Measurements from ENCODE around the gene DNAH17.

Gene DNAH17

GRCh38 chr17:78427140-78427539, 150.1 kb downstream of the DNAH17 start:
- no peak for DNase-seq

GRCh38 chr17:78426293-78426879, 150.8 kb downstream of the DNAH17 start:
- no peak for DNase-seq

GRCh38 chr17:78425429-78425828, 151.8 kb downstream of the DNAH17 start:
- DNase-seq, result no peak

- DNase-seq, result no peak
These were observed 153.1 kb downstream of the DNAH17 start for GRCh38 chr17:78423961-78424675.

GRCh38 chr17:78422872-78423588, 154.2 kb downstream of the DNAH17 start:
- DNase-seq, result no peak

- DNase-seq, result no peak
These were observed 155.0 kb downstream of the DNAH17 start for GRCh38 chr17:78422267-78422605.

- DNase-seq, result peak; percentile 37
These were observed 155.5 kb downstream of the DNAH17 start for GRCh38 chr17:78421534-78422266.

GRCh38 chr17:78421084-78421533, 156.1 kb downstream of the DNAH17 start:
- DNase-seq, result no peak

GRCh38 chr17:78419970-78420815, 157.0 kb downstream of the DNAH17 start:
- no peak for DNase-seq

- no peak for DNase-seq
These were observed 158.7 kb downstream of the DNAH17 start for GRCh38 chr17:78418326-78419026.

GRCh38 chr17:78417531-78417909, 159.7 kb downstream of the DNAH17 start:
- DNase-seq, result no peak

- no peak for DNase-seq
These were observed 160.2 kb downstream of the DNAH17 start for GRCh38 chr17:78416791-78417530.

GRCh38 chr17:78415821-78416711, 161.1 kb downstream of the DNAH17 start:
- no peak for DNase-seq

GRCh38 chr17:78414178-78415162, 162.7 kb downstream of the DNAH17 start:
- DNase-seq, result no peak

- DNase-seq, result no peak
These were observed 164.8 kb downstream of the DNAH17 start for GRCh38 chr17:78412403-78412802.

- DNase-seq, result no peak
These were observed 165.8 kb downstream of the DNAH17 start for GRCh38 chr17:78411241-78411857.

- peak; percentile 20 for DNase-seq
These were observed 167.8 kb downstream of the DNAH17 start for GRCh38 chr17:78409191-78409928.
